ENCODE results near the gene INTS6.

GRCh38 chr13:51371768-51372399, 81.0 kb downstream of the INTS6 start:
- TF ChIP-seq, protein P1, sequence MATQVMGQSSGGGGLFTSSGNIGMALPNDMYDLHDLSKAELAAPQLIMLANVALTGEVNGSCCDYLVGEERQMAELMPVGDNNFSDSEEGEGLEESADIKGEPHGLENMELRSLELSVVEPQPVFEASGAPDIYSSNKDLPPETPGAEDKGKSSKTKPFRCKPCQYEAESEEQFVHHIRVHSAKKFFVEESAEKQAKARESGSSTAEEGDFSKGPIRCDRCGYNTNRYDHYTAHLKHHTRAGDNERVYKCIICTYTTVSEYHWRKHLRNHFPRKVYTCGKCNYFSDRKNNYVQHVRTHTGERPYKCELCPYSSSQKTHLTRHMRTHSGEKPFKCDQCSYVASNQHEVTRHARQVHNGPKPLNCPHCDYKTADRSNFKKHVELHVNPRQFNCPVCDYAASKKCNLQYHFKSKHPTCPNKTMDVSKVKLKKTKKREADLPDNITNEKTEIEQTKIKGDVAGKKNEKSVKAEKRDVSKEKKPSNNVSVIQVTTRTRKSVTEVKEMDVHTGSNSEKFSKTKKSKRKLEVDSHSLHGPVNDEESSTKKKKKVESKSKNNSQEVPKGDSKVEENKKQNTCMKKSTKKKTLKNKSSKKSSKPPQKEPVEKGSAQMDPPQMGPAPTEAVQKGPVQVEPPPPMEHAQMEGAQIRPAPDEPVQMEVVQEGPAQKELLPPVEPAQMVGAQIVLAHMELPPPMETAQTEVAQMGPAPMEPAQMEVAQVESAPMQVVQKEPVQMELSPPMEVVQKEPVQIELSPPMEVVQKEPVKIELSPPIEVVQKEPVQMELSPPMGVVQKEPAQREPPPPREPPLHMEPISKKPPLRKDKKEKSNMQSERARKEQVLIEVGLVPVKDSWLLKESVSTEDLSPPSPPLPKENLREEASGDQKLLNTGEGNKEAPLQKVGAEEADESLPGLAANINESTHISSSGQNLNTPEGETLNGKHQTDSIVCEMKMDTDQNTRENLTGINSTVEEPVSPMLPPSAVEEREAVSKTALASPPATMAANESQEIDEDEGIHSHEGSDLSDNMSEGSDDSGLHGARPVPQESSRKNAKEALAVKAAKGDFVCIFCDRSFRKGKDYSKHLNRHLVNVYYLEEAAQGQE (IDR thresholded peaks at IDR 0.05; ENCODE audit: insufficient replicate concordance, low read depth) = no peak
- TF ChIP-seq CTCF (IDR thresholded peaks at IDR 0.05; ENCODE audit: insufficient read depth, low read length) = no peak
- no peak for TF ChIP-seq POLR2AphosphoS5 (IDR thresholded peaks at IDR 0.05; ENCODE audit: low read depth)
